Measurements from ENCODE around the gene STPG2.

STPG2 gene

GRCh38 chr4:97548943-97549583, 594.2 kb downstream of the STPG2 start:
- H3K27ac ChIP-seq = no peak overlapping the region
- DNase-seq (ENCODE audit: low read depth, low spot score) = no peak

- H3K27ac ChIP-seq = no peak overlapping the region
- DNase-seq (ENCODE audit: low read depth, low spot score) = no peak
Measured at GRCh38 chr4:97548186-97548585, 595.1 kb downstream of the STPG2 start.

- no peak overlapping the region for H3K27ac ChIP-seq
- no peak for DNase-seq (ENCODE audit: low read depth, low spot score)
Measured at GRCh38 chr4:97531351-97531750, 611.9 kb downstream of the STPG2 start.

GRCh38 chr4:97530676-97531075, 612.6 kb downstream of the STPG2 start:
- H3K27ac ChIP-seq = no peak overlapping the region

GRCh38 chr4:97525236-97525635, 618.0 kb downstream of the STPG2 start:
- no peak for DNase-seq (ENCODE audit: low read depth, low spot score)
- no peak overlapping the region for H3K27ac ChIP-seq

More at GRCh38 chr4:97530676-97531075, 612.6 kb downstream of the STPG2 start:
- no peak for DNase-seq (ENCODE audit: low read depth, low spot score)

GRCh38 chr4:97517939-97518338, 625.3 kb downstream of the STPG2 start:
- no peak for DNase-seq (ENCODE audit: low read depth, low spot score)
- no peak overlapping the region for H3K27ac ChIP-seq

- H3K27ac ChIP-seq = no peak overlapping the region
- no peak for DNase-seq (ENCODE audit: low read depth, low spot score)
Measured at GRCh38 chr4:97513917-97514316, 629.4 kb downstream of the STPG2 start.
